H9 (cell line): Measurements from ENCODE around the gene SLC38A5. TPM values are rescaled to one million over a fixed set of nuclear protein-coding genes. Genes with fewer than 3 reads are reported as not detected.

Experiments
- DNase-seq: peaks from one replicate; pipeline ENCODE4 v3.0.0-alpha.2; 2017
- H2AFZ ChIP-seq: one replicate; pipeline ENCODE4 v1.6.1; 2013; ENCODE audit warnings: mild to moderate bottlenecking, low read length, control low read depth, moderate library complexity
- H2AK5ac ChIP-seq: 2 replicates; pipeline ENCODE4 v1.6.1; 2013; ENCODE audit warnings: low read length, control low read depth, mixed read lengths; ENCODE audit not compliant: insufficient read length
- H2BK120ac ChIP-seq: one replicate; pipeline ENCODE4 v1.6.1; 2013; ENCODE audit warnings: low read depth, mild to moderate bottlenecking, low read length, control low read depth, inconsistent platforms; ENCODE audit not compliant: poor library complexity, severe bottlenecking
- H2BK12ac ChIP-seq: 2 replicates; pipeline ENCODE4 v1.6.1; 2013; ENCODE audit warnings: low read length, control low read depth, mixed read lengths, low read depth; ENCODE audit not compliant: insufficient read length
- H2BK15ac ChIP-seq: 2 replicates; pipeline ENCODE4 v1.6.1; 2013; ENCODE audit warnings: low read depth, low read length, control low read depth
- H2BK20ac ChIP-seq: one replicate; pipeline ENCODE4 v1.6.1; 2013; ENCODE audit warnings: low read depth, mild to moderate bottlenecking, low read length, control low read depth, inconsistent platforms; ENCODE audit not compliant: poor library complexity, severe bottlenecking
- H2BK5ac ChIP-seq: 2 replicates; pipeline ENCODE4 v1.6.1; 2013; ENCODE audit warnings: low read length, control low read depth, mixed read lengths; ENCODE audit not compliant: insufficient read length
- H3K14ac ChIP-seq: 2 replicates; pipeline ENCODE4 v1.6.1; 2013; ENCODE audit warnings: low read length, control low read depth; ENCODE audit not compliant: insufficient read depth
- H3K18ac ChIP-seq: 2 replicates; pipeline ENCODE4 v1.6.1; 2013; ENCODE audit warnings: low read depth, mild to moderate bottlenecking, mixed read lengths, low read length, control low read depth; ENCODE audit not compliant: insufficient read length
- H3K23ac ChIP-seq: 2 replicates; pipeline ENCODE4 v1.6.1; 2013; ENCODE audit warnings: low read length, control low read depth, mixed read lengths, low read depth; ENCODE audit not compliant: insufficient read length
- H3K23me2 ChIP-seq: 2 replicates; pipeline ENCODE4 v1.6.1; 2013; ENCODE audit warnings: low read depth, mild to moderate bottlenecking, mixed read lengths, low read length, control low read depth; ENCODE audit not compliant: insufficient read length, poor library complexity, severe bottlenecking
- H3K27ac ChIP-seq: 2 replicates; pipeline ENCODE4 v1.5.1; 2013; ENCODE audit warnings: low read length, control low read depth, mixed read lengths, low read depth; ENCODE audit not compliant: insufficient read length
- H3K27me3 ChIP-seq: 2 replicates; pipeline ENCODE4 v1.6.1; 2013; ENCODE audit warnings: low read length, control low read depth, inconsistent platforms; ENCODE audit not compliant: insufficient read depth
- H3K4ac ChIP-seq: 2 replicates; pipeline ENCODE4 v1.6.1; 2013; ENCODE audit warnings: low read depth, mild to moderate bottlenecking, control low read depth, inconsistent platforms, low read length, moderate library complexity
- H3K4me1 ChIP-seq: 2 replicates; pipeline ENCODE4 v1.6.1; 2013; ENCODE audit warnings: low read length, control low read depth, inconsistent platforms; ENCODE audit not compliant: insufficient read depth
- H3K4me2 ChIP-seq: 2 replicates; pipeline ENCODE4 v1.6.1; 2013; ENCODE audit warnings: low read length, control low read depth, mixed read lengths; ENCODE audit not compliant: insufficient read length, insufficient read depth
- H3K56ac ChIP-seq: 2 replicates; pipeline ENCODE4 v1.6.1; 2013; ENCODE audit warnings: low read depth, mild to moderate bottlenecking, mixed read lengths, low read length, control low read depth; ENCODE audit not compliant: insufficient read length
- H3K79me1 ChIP-seq: 2 replicates; pipeline ENCODE4 v1.6.1; 2013; ENCODE audit warnings: low read depth, mild to moderate bottlenecking, moderate library complexity, low read length, control low read depth, inconsistent platforms; ENCODE audit not compliant: insufficient read depth, poor library complexity, severe bottlenecking
- H3K79me2 ChIP-seq: 2 replicates; pipeline ENCODE4 v1.6.1; 2013; ENCODE audit warnings: low read length, control low read depth, inconsistent platforms; ENCODE audit not compliant: insufficient read depth
- H3K9ac ChIP-seq: 2 replicates; pipeline ENCODE4 v1.6.1; 2013; ENCODE audit warnings: low read length, control low read depth, mixed read lengths; ENCODE audit not compliant: insufficient read length; ENCODE audit errors: extremely low read depth
- H3K9me3 ChIP-seq: one replicate; pipeline ENCODE4 v1.6.1; 2013; ENCODE audit warnings: low read depth, low read length, inconsistent platforms; ENCODE audit not compliant: control insufficient read depth
- H3T11ph ChIP-seq: one replicate; pipeline ENCODE4 v1.6.1; 2013; ENCODE audit warnings: mild to moderate bottlenecking, low read length, control low read depth, inconsistent platforms
- H4K20me1 ChIP-seq: one replicate; pipeline ENCODE4 v1.6.1; 2013; ENCODE audit not compliant: control insufficient read depth, insufficient read length, insufficient read depth
- H4K5ac ChIP-seq: 2 replicates; pipeline ENCODE4 v1.6.1; 2013; ENCODE audit warnings: low read depth, mild to moderate bottlenecking, mixed read lengths, low read length, control low read depth; ENCODE audit not compliant: insufficient read length
- H4K8ac ChIP-seq: replicated peaks from 2 replicates; pipeline ENCODE4 v1.6.1; 2013; ENCODE audit warnings: low read length, control low read depth, mixed read lengths, low read depth; ENCODE audit not compliant: insufficient read length
- H4K91ac ChIP-seq: 2 replicates; pipeline ENCODE4 v1.6.1; 2013; ENCODE audit warnings: low read depth, mild to moderate bottlenecking, moderate library complexity, mixed read lengths, low read length, control low read depth; ENCODE audit not compliant: insufficient read length
- H3K27ac Mint-ChIP-seq, 3 experiments: 2 replicates in 2 of 3; 3 replicates in 1 of 3; pipeline ENCODE4 v1.8.0; 2020 to 2021; ENCODE audit warnings: mixed read lengths in 3 of 3, mild to moderate bottlenecking in 1 of 3, moderate library complexity in 1 of 3
- H3K27me3 Mint-ChIP-seq: 2 replicates; pipeline ENCODE4 v1.8.0; 2021; ENCODE audit warnings: low read depth, mild to moderate bottlenecking, moderate library complexity, mixed read lengths
- H3K36me3 Mint-ChIP-seq, 3 experiments: 2 replicates in 2 of 3; 3 replicates in 1 of 3; pipeline ENCODE4 v1.8.0; 2020 to 2021; ENCODE audit warnings: low read depth in 3 of 3, mixed read lengths in 3 of 3; ENCODE audit not compliant: insufficient read depth in 1 of 3
- H3K4me1 Mint-ChIP-seq, 2 experiments: 2 replicates each; pipeline ENCODE4 v1.8.0; 2020; ENCODE audit warnings: mixed read lengths in 2 of 2
- H3K4me3 Mint-ChIP-seq, 2 experiments: 2 replicates in 1 of 2; 3 replicates in 1 of 2; pipeline ENCODE4 v1.8.0; 2020 to 2021; ENCODE audit warnings: mild to moderate bottlenecking in 2 of 2, mixed read lengths in 2 of 2, moderate library complexity in 1 of 2
- H3K9me3 Mint-ChIP-seq, 2 experiments: 2 replicates in 1 of 2; 3 replicates in 1 of 2; pipeline ENCODE4 v1.8.0; 2020; ENCODE audit warnings: mild to moderate bottlenecking in 2 of 2, mixed read lengths in 2 of 2, moderate library complexity in 1 of 2
- WGBS: extraction: QIAGEN DNeasy Blood & Tissue Kit; methylation state at CpG from one replicate; pipeline ENCODE4 v1.1.7; 2013; ENCODE audit warnings: missing lambda C conversion rate, low lambda C conversion rate, mixed read lengths; ENCODE audit not compliant: insufficient read length; ENCODE audit errors: extremely low coverage; 5-methylcytosine and 5-hydroxymethylcytosine counted together
- total RNA-seq: library from RNA; stranded (reverse); gene quantifications from 2 replicates; pipeline ENCODE4 v1.2.1, GENCODE V29; 2021
- TF ChIP-seq, protein P1 (sequence below): fragments of 200-600 bp; sonication (generic); conservative IDR thresholded peaks from 3 replicates; pipeline ENCODE4 v1.8.0; 2021; ENCODE audit warnings: antibody characterized with exemption, mild to moderate bottlenecking

Gene SLC38A5
- total RNA-seq, 1 experiment from 2014 or later: 28.3 TPM

DNA sequence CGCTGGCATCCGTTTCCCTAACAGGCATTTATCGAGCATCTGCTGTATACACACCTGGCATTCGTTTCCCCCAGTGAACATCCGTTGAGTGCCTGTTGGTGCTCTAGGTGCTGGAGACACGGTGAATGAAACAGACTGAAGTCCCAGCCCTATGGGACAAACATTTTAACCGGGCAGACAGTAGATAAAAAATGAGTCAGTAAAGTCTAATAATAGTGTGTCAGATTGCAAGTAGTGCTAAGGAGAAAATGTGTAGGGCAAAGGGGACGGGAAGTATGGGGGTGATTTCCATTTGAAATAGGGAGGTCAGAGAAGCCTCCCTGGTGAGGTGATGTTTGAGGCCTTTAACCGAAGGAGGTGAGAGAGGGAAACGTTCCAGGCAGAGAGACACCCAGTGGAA lies 46.2 kb upstream of the SLC38A5 start:
- Histone ChIP-seq H2BK20ac (no peak overlapping the region), H2AFZ (no peak overlapping the region), H4K5ac (no peak overlapping the region), H3K27me3 (no peaks in the 10 kb centered on the region), H3K23me2 (no peaks in the 10 kb centered on the region), H2AK5ac (no peak overlapping the region), H4K91ac (no peak overlapping the region), H3K27ac (no peak overlapping the region), H2BK5ac (no peak overlapping the region), H3K4me1 (no peaks in the 10 kb centered on the region), H3K4ac (no peak overlapping the region), H3K14ac (no peak overlapping the region), H3K9ac (no peak overlapping the region), H3K79me2 (no peaks in the 10 kb centered on the region), H2BK15ac (no peak overlapping the region), H3K18ac (no peak overlapping the region), H3K4me2 (no peak overlapping the region), H3K79me1 (no peaks in the 10 kb centered on the region), H3T11ph (no peak overlapping the region), H2BK12ac (no peak overlapping the region), H3K9me3 (peaks cover 37% of the 10 kb centered on the region), H4K20me1 (no peaks in the 10 kb centered on the region), H2BK120ac (no peak overlapping the region), H4K8ac (no peak overlapping the region), H3K56ac (no peak overlapping the region), H3K23ac (no peak overlapping the region)
- no peak for DNase-seq
- peaks cover 61 to 81% of the 10 kb centered on the region in 2 experiments for H3K9me3 Mint-ChIP-seq
- peaks cover 5 to 8% of the 10 kb centered on the region in 2 experiments; a peak in 3 of 4 replicates for H3K4me1 Mint-ChIP-seq
- TF ChIP-seq, protein P1, sequence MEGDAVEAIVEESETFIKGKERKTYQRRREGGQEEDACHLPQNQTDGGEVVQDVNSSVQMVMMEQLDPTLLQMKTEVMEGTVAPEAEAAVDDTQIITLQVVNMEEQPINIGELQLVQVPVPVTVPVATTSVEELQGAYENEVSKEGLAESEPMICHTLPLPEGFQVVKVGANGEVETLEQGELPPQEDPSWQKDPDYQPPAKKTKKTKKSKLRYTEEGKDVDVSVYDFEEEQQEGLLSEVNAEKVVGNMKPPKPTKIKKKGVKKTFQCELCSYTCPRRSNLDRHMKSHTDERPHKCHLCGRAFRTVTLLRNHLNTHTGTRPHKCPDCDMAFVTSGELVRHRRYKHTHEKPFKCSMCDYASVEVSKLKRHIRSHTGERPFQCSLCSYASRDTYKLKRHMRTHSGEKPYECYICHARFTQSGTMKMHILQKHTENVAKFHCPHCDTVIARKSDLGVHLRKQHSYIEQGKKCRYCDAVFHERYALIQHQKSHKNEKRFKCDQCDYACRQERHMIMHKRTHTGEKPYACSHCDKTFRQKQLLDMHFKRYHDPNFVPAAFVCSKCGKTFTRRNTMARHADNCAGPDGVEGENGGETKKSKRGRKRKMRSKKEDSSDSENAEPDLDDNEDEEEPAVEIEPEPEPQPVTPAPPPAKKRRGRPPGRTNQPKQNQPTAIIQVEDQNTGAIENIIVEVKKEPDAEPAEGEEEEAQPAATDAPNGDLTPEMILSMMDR: no peak
- no peak overlapping the region for H3K4me3 Mint-ChIP-seq
- WGBS: no CpG with 5 or more reads among the region's 10 CpGs
- H3K27ac Mint-ChIP-seq: no peak overlapping the region
- H3K36me3 Mint-ChIP-seq: peaks cover 20 to 28% (median 26%) of the 10 kb centered on the region in 3 experiments; a peak in 6 of 7 replicates
- peaks cover 2% of the 10 kb centered on the region for H3K27me3 Mint-ChIP-seq
